Heart right ventricle (tissue), 16 donors: ENCODE measurements around the gene TBXAS1. TPM values are rescaled to one million over a fixed set of nuclear protein-coding genes. Genes with fewer than 3 reads are reported as not detected.
A peak's percentile ranks its signal among the peaks of the same experiment; 100 is the strongest.

ENCODE experiments used
- ATAC-seq, 8 donors: fragments of 200-7000 bp; cut with Tn5 transposase; one replicate each; pipeline ENCODE4 v1.9.1; 2020; ENCODE audit warnings: mild to moderate bottlenecking in 8 of 8, moderate library complexity in 8 of 8, moderate number of reproducible peaks in 1 of 8
- DNase-seq, 2 donors: peaks; one replicate each; pipeline ENCODE4 v3.0.0-alpha.2; 2020
- H3K27ac ChIP-seq, 10 donors: fragments of 200-600 bp; sonication (generic) in 2 of 10; one replicate each; pipeline versions ENCODE4 v1.5.0 to v1.8.0; 2020 to 2022; ENCODE audit warnings: mild to moderate bottlenecking in 3 of 10
- H3K27me3 ChIP-seq, 7 donors: fragments of 200-600 bp; one replicate each; pipeline ENCODE4 v1.8.0; 2021 to 2022; ENCODE audit warnings: mild to moderate bottlenecking in 2 of 7
- H3K36me3 ChIP-seq, 9 donors: fragments of 200-600 bp; sonication (generic) in 1 of 9; one replicate each; pipeline versions ENCODE4 v1.5.0 to v1.8.0; 2020 to 2022; ENCODE audit warnings: mild to moderate bottlenecking in 2 of 9
- H3K4me1 ChIP-seq, 9 donors: fragments of 200-600 bp; sonication (generic) in 1 of 9; one replicate each; pipeline versions ENCODE4 v1.5.0 to v1.8.0; 2020 to 2022; ENCODE audit warnings: mild to moderate bottlenecking in 4 of 9
- H3K4me3 ChIP-seq, 10 donors: fragments of 200-600 bp; sonication (generic) in 2 of 10; one replicate each; pipeline versions ENCODE4 v1.5.0 to v1.8.0; 2020 to 2022; ENCODE audit warnings: mild to moderate bottlenecking in 7 of 10, moderate library complexity in 2 of 10
- H3K9me3 ChIP-seq, 11 donors: fragments of 200-600 bp in 10 of 11; sonication (generic) in 2 of 11; one replicate each; pipeline versions ENCODE4 v1.5.0 to v1.8.0; 2013 to 2022; ENCODE audit warnings: mild to moderate bottlenecking in 2 of 11, control low read depth in 1 of 11, moderate library complexity in 1 of 11
- CTCF ChIP-seq, 9 donors: fragments of 200-600 bp; sonication (generic) in 2 of 9; IDR thresholded peaks; one replicate each; pipeline versions ENCODE4 v1.5.0 to v1.8.0; 2021 to 2022; ENCODE audit warnings: antibody characterized with exemption in 9 of 9, mild to moderate bottlenecking in 5 of 9, moderate library complexity in 1 of 9
- WGBS, 2 donors: extraction: QIAGEN DNeasy Blood & Tissue Kit; methylation state at CpG; one replicate each; pipeline ENCODE4 v1.1.7; 2013; ENCODE audit warnings: inconsistent platforms in 1 of 2; 5-methylcytosine and 5-hydroxymethylcytosine counted together
- intact Hi-C, 10 donors: fragments of 100-400 bp; cut with DNase I; formaldehyde crosslinking; loops; one replicate each; pipeline versions ENCODE4 v1.11.1 to v1.14.2; 2022
- polyA plus RNA-seq, 2 donors: library from polyadenylated mRNA; stranded (reverse); fragments of 200-250 nt; gene quantifications; one replicate each; pipeline ENCODE4 v1.2.3, GENCODE V29; 2013
- total RNA-seq, 10 donors: library from RNA; stranded (reverse); fragmentation: NEBNext Ultra II Directional in 3 of 10; extraction: Animal tissue kit (Norgen Biotek cat#: 25700) in 3 of 10; gene quantifications; one replicate each; pipeline versions ENCODE4 v1.2.1 to v1.2.4, GENCODE V29; 2021 to 2023
- donor health status: Arrhythmogenic right ventricular cardiomyopathy.
- donor health status: ischemic (EF 13 %, LVEDD 7.1; RV severe dilation, severe dysfunction).
- donor health status: healthy with polysubstance abuse.
- donor health status: DM: no; HTN: yes; CAD: no.
- donor health status: DM: no; HTN: no; CAD: no.
- donor health status: ischemic (EF 25% LVEDD 6.9; RV normal size, moderate dysfunction).
- donor health status: ischemic (EF 25% LVEDD 5.7; RV mildly dilated, moderate dysfunction).
- donor health status: healthy.
- donor health status: DM: yes; HTN: yes; CAD: no.
- donor health status: Ischemic cardiomyopathy.
- donor health status: ischemic (EF 35%, LVEDD 5.7; RV mildly dilated, moderate dysfunction).
- donor health status: nonischemic (EF 11% LVEDD 7.7; RV severe dilation, severe dysfunction).
- donor health status: DM: yes; HTN: yes; CAD: no.
- donor health status: PGD.
- donor health status: ischemic (EF 29% LVEDD 5.4; RV normal size, mild dysfunction).
- donor health status: nonischemic (EF 23%, LVEDD 6.1; RV moderate dilation, normal function).

The TBXAS1 gene
- total and polyA plus RNA-seq, 12 donors = 1.7 to 17.7 (median 3.7) TPM

GRCh38 chr7:140010194-140010895 is 181.3 kb downstream of the TBXAS1 start:
- no peak for DNase-seq

GRCh38 chr7:140013676-140014075 is 184.6 kb downstream of the TBXAS1 start:
- H3K9me3 ChIP-seq = no peaks in the 10 kb centered on the region
- WGBS, 2 donors = 95 to 99% methylated on average over 4 of the region's 4 CpGs
- H3K4me3 ChIP-seq = no peak overlapping the region
- ATAC-seq (no peak), DNase-seq (no peak)
- no peak overlapping the region for H3K27ac ChIP-seq
- intact Hi-C loops = no loop called here
- no peak for TF ChIP-seq CTCF (IDR thresholded peaks at IDR 0.05)
- no peaks in the 10 kb centered on the region for H3K4me1 ChIP-seq
- peaks cover 0 to 26% (median 0%) of the 10 kb centered on the region in 9 donors for H3K36me3 ChIP-seq
- no peaks in the 10 kb centered on the region for H3K27me3 ChIP-seq

More at GRCh38 chr7:140010194-140010895, 181.3 kb downstream of the TBXAS1 start:
- TF ChIP-seq CTCF (IDR thresholded peaks at IDR 0.05) = no peak
- ATAC-seq = no peak
- Histone ChIP-seq H3K27me3 (no peaks in the 10 kb centered on the region), H3K36me3 (peaks cover 0 to 12% (median 0%) of the 10 kb centered on the region in 9 donors), H3K27ac (no peak overlapping the region), H3K4me3 (no peak overlapping the region), H3K9me3 (no peaks in the 10 kb centered on the region), H3K4me1 (no peaks in the 10 kb centered on the region)
- 82 to 84% methylated on average over 9 of the region's 9 CpGs for WGBS, 2 donors
- intact Hi-C loops = no loop called here

- 87 to 95% methylated on average over 10 of the region's 10 CpGs for WGBS, 2 donors
- no peaks in the 10 kb centered on the region for H3K4me1 ChIP-seq
- H3K27me3 ChIP-seq = no peaks in the 10 kb centered on the region
- no peak overlapping the region for H3K27ac ChIP-seq
- no peak for ATAC-seq
- DNase-seq = no peak
- no peak overlapping the region for H3K4me3 ChIP-seq
- intact Hi-C loops = no loop called here
- H3K36me3 ChIP-seq = peaks cover 0 to 25% (median 0%) of the 10 kb centered on the region in 9 donors
- no peak for TF ChIP-seq CTCF (IDR thresholded peaks at IDR 0.05)
- no peaks in the 10 kb centered on the region for H3K9me3 ChIP-seq
Observed at GRCh38 chr7:140014123-140014522, 185.1 kb downstream of the TBXAS1 start.

- no peak for TF ChIP-seq CTCF (IDR thresholded peaks at IDR 0.05)
- Histone ChIP-seq H3K27me3 (no peaks in the 10 kb centered on the region), H3K36me3 (peaks cover 0 to 25% (median 0%) of the 10 kb centered on the region in 9 donors), H3K4me1 (no peaks in the 10 kb centered on the region), H3K9me3 (no peaks in the 10 kb centered on the region), H3K4me3 (no peak overlapping the region), H3K27ac (no peak overlapping the region)
- ATAC-seq = peak in 1 of 8 donors; percentile 27
- intact Hi-C loops = no loop called here
- no peak for DNase-seq
- 92 to 95% methylated on average over 11 of the region's 11 CpGs for WGBS, 2 donors
Observed at GRCh38 chr7:140015471-140015970, 186.5 kb downstream of the TBXAS1 start.
